Measurements from ENCODE around the gene RHOD.

DNA sequence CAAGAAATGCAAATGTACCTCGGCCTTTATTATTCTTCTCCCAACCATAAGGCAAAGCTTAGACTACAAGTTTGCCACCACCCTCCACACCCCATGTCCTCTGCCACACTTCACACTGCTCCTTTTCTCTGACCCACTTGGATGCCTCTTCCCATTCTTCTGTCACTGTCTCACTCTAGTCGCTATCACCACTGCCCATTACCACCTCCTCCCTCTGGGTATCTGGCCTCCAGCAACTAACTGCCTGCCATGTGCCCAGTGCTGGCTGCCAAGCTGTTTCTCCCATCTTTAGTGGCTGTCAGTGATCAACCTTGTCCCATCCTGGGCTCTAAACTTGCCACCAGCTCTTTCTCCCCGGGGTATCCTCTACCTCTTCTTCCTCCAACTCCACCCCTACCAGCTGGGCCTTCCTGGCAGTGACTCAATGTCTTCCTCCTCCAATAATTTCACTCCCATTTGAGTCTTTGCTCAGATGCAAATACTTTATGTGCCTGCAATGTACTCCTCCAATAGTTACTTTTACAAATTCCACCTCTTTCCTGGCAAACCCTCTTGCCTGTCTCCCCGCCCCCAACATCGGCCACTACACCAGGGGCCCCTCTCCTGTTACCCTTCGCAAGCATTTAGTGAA, 42.3 kb downstream of the RHOD start:
- TF ChIP-seq POLR2AphosphoS5 (IDR thresholded peaks at IDR 0.05; ENCODE audit: low read depth, low read length): no peak
- no peak for TF ChIP-seq MAX (IDR thresholded peaks at IDR 0.05; ENCODE audit: low read depth)
- no peak for TF ChIP-seq CTCF (IDR thresholded peaks at IDR 0.05)
- TF ChIP-seq, protein P1, sequence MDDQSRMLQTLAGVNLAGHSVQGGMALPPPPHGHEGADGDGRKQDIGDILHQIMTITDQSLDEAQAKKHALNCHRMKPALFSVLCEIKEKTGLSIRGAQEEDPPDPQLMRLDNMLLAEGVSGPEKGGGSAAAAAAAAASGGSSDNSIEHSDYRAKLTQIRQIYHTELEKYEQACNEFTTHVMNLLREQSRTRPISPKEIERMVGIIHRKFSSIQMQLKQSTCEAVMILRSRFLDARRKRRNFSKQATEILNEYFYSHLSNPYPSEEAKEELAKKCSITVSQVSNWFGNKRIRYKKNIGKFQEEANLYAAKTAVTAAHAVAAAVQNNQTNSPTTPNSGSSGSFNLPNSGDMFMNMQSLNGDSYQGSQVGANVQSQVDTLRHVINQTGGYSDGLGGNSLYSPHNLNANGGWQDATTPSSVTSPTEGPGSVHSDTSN (IDR thresholded peaks at IDR 0.05): no peak
- TF ChIP-seq SMC3 (IDR thresholded peaks at IDR 0.05; ENCODE audit: low read depth, low read length): no peak
- no peak for TF ChIP-seq MXI1 (IDR thresholded peaks at IDR 0.05; ENCODE audit: low read depth, low read length)
- TF ChIP-seq MEF2A (IDR thresholded peaks at IDR 0.05; ENCODE audit: borderline replicate concordance, low read depth): no peak
- no peak for TF ChIP-seq SIN3A (IDR thresholded peaks at IDR 0.05; ENCODE audit: borderline replicate concordance, low read depth, low read length)
- no peak for TF ChIP-seq USF1 (IDR thresholded peaks at IDR 0.05; ENCODE audit: borderline replicate concordance, low read depth)
- TF ChIP-seq YY1 (IDR thresholded peaks at IDR 0.05; ENCODE audit: low read depth): no peak
- TF ChIP-seq GABPA (IDR thresholded peaks at IDR 0.05; ENCODE audit: low read depth): no peak
- TF ChIP-seq USF2 (IDR thresholded peaks at IDR 0.05; ENCODE audit: borderline replicate concordance, low read depth, low read length): no peak
- no peak for TF ChIP-seq TAF1 (IDR thresholded peaks at IDR 0.05; ENCODE audit: borderline replicate concordance, low read depth, low read length)
- no peak for TF ChIP-seq RAD21 (IDR thresholded peaks at IDR 0.05; ENCODE audit: low read length)

Measured in SK-N-SH (cell line).